SK-N-SH (cell line): ENCODE measurements around the gene CUBN. TPM values are rescaled to one million over a fixed set of nuclear protein-coding genes. Genes with fewer than 3 reads are reported as not detected.

Source experiments
- CTCF ChIA-PET: fragments of 300-600, 350-600 bp; formaldehyde crosslinking; extraction: SDS; loops from one replicate; lab custom pipeline; 2021; lab: Yijun Ruan, JAX
- POLR2A ChIA-PET: fragments of 350-600 bp; sonication (Branson Sonifier 250); formaldehyde crosslinking; extraction: SDS; loops from one replicate; lab custom pipeline; 2020; ENCODE audit warnings: antibody characterized with exemption, inconsistent platforms; lab: Yijun Ruan, JAX
- DNase-seq: peaks from one replicate; pipeline ENCODE4 v3.0.0; 2012
- H2AFZ ChIP-seq: fragments of 200-600 bp; sonication (generic); 2 replicates; pipeline ENCODE4 v1.8.1; 2016; ENCODE audit warnings: antibody characterized with exemption, mild to moderate bottlenecking, low read depth
- H3F3A ChIP-seq: fragments of 200-600 bp; sonication (generic); replicated peaks from 2 replicates; pipeline ENCODE3; 2016; ENCODE audit warnings: antibody characterized with exemption, mild to moderate bottlenecking; ENCODE audit not compliant: insufficient read depth
- H3K27ac ChIP-seq, 2 experiments: fragments of 200-500 bp in 1 of 2; fragments of 200-600 bp in 1 of 2; sonication (Bioruptor generic) in 1 of 2; sonication (generic), shearing (Covaris generic) in 1 of 2; 2 replicates each; pipeline versions ENCODE4 v1.5.1 to v1.6.1; 2014 to 2016; ENCODE audit warnings: low read depth in 2 of 2, inconsistent platforms in 1 of 2, low read length in 1 of 2, mild to moderate bottlenecking in 1 of 2, mixed read lengths in 1 of 2
- H3K27me3 ChIP-seq: fragments of 200-600 bp; sonication (generic), shearing (Covaris generic); 2 replicates; pipeline ENCODE4 v1.6.1; 2016; ENCODE audit warnings: mixed run types; ENCODE audit not compliant: insufficient read depth
- H3K36me3 ChIP-seq, 2 experiments: fragments of 200-500 bp in 1 of 2; fragments of 200-600 bp in 1 of 2; sonication (Bioruptor generic) in 1 of 2; sonication (generic) in 1 of 2; replicated peaks in 1 of 2; 2 replicates each; pipeline versions ENCODE3 to v1.5.1; 2014 to 2016; ENCODE audit warnings: low read length in 1 of 2, mild to moderate bottlenecking in 1 of 2; ENCODE audit not compliant: insufficient read depth in 2 of 2, control insufficient read depth in 1 of 2
- H3K4me1 ChIP-seq, 2 experiments: fragments of 200-500 bp in 1 of 2; fragments of 200-600 bp in 1 of 2; sonication (Bioruptor generic) in 1 of 2; sonication (generic), shearing (Covaris generic) in 1 of 2; 2 replicates each; pipeline versions ENCODE4 v1.5.1 to v1.6.1; 2014 to 2016; ENCODE audit warnings: low read depth in 1 of 2, low read length in 1 of 2, mixed run types in 1 of 2; ENCODE audit not compliant: insufficient read depth in 2 of 2, control insufficient read depth in 1 of 2
- H3K4me2 ChIP-seq: fragments of 200-600 bp; sonication (generic), shearing (Covaris generic); 2 replicates; pipeline ENCODE4 v1.6.1; 2017; ENCODE audit warnings: mixed run types
- H3K4me3 ChIP-seq, 2 experiments: fragments of 200-500 bp in 1 of 2; fragments of 200-600 bp in 1 of 2; sonication (Bioruptor generic) in 1 of 2; sonication (generic), shearing (Covaris generic) in 1 of 2; 2 replicates each; pipeline versions ENCODE4 v1.5.1 to v1.8.1; 2014 to 2016; ENCODE audit warnings: low read depth in 2 of 2, inconsistent platforms in 1 of 2, low read length in 1 of 2, mild to moderate bottlenecking in 1 of 2, mixed read lengths in 1 of 2, moderate library complexity in 1 of 2
- H3K79me2 ChIP-seq: fragments of 200-600 bp; sonication (generic); 2 replicates; pipeline ENCODE4 v1.8.1; 2017; ENCODE audit warnings: mild to moderate bottlenecking; ENCODE audit not compliant: insufficient read depth
- H3K9ac ChIP-seq: fragments of 200-600 bp; sonication (generic); 2 replicates; pipeline ENCODE4 v1.6.1; 2017; ENCODE audit warnings: mixed run types
- H3K9me2 ChIP-seq: fragments of 200-600 bp; sonication (generic); 2 replicates; pipeline ENCODE4 v1.6.1; 2017; ENCODE audit warnings: mixed run types
- H3K9me3 ChIP-seq: fragments of 200-600 bp; sonication (generic); 2 replicates; pipeline ENCODE4 v1.6.1; 2017; ENCODE audit warnings: mixed run types, mild to moderate bottlenecking, moderate library complexity
- H4K20me1 ChIP-seq: fragments of 200-600 bp; sonication (generic); 2 replicates; pipeline ENCODE4 v1.6.1; 2017; ENCODE audit warnings: mild to moderate bottlenecking, mixed run types; ENCODE audit not compliant: insufficient read depth
- EP300 ChIP-seq, 2 experiments: IDR thresholded peaks; 2 replicates each; pipeline versions ENCODE4 v1.4.0 to v1.6.1; 2012; ENCODE audit warnings: borderline replicate concordance in 1 of 2, low read depth in 1 of 2, low read length in 1 of 2
- FOSL2 ChIP-seq: IDR thresholded peaks from 2 replicates; pipeline ENCODE4 v1.4.0; 2012; ENCODE audit warnings: low read depth, mild to moderate bottlenecking, moderate library complexity, borderline replicate concordance
- IRF3 ChIP-seq: fragments of 150-350 bp; IDR thresholded peaks from 2 replicates; pipeline ENCODE4 v1.6.1; 2016; ENCODE audit warnings: mild to moderate bottlenecking, low read depth, low read length
- MEF2A ChIP-seq: IDR thresholded peaks from 2 replicates; pipeline ENCODE4 v1.4.0; 2012; ENCODE audit warnings: low read depth, borderline replicate concordance
- REST ChIP-seq: IDR thresholded peaks from 2 replicates; pipeline ENCODE4 v1.6.1; 2012; ENCODE audit warnings: mild to moderate bottlenecking, low read depth, low read length, moderate library complexity
- RFX5 ChIP-seq: IDR thresholded peaks from 2 replicates; pipeline ENCODE4 v1.6.1; 2012; ENCODE audit warnings: mild to moderate bottlenecking, improper control_type of control experiment, low read length
- RXRA ChIP-seq: IDR thresholded peaks from 2 replicates; pipeline ENCODE4 v1.4.0; 2012; ENCODE audit warnings: low read depth, mild to moderate bottlenecking, borderline replicate concordance
- ZBTB33 ChIP-seq: IDR thresholded peaks from 2 replicates; pipeline ENCODE4 v1.4.0; 2012; ENCODE audit warnings: low read depth, borderline replicate concordance
- WGBS: methylation state at CpG from one replicate; pipeline ENCODE4 v1.1.6; 2017; ENCODE audit warnings: low lambda C conversion rate; 5-methylcytosine and 5-hydroxymethylcytosine counted together
- polyA plus RNA-seq, 3 experiments: library from polyadenylated mRNA; depleted of rRNA; stranded (reverse); fragments of >200 nt; gene quantifications; 2 replicates each; pipeline ENCODE4 v1.2.3, GENCODE V29; 2012

Gene CUBN
- polyA plus RNA-seq, 1 of the 3 experiments (the other 2 are of a cell fraction) = 2.4 TPM

GRCh38 chr10:16780338-16780880 is 349.2 kb downstream of the CUBN start:
- H3K9me2 ChIP-seq = no peaks in the 10 kb centered on the region
- POLR2A ChIA-PET = no interaction called here
- H3K27ac ChIP-seq = no peak overlapping the region
- no peaks in the 10 kb centered on the region for H3K27me3 ChIP-seq
- H2AFZ ChIP-seq = no peak overlapping the region
- H3K4me3 ChIP-seq = no peak overlapping the region
- peaks cover 0 to 5% of the 10 kb centered on the region in 2 experiments for H3K36me3 ChIP-seq
- H3F3A ChIP-seq = no peaks in the 10 kb centered on the region
- TF ChIP-seq REST = no peak
- H3K4me1 ChIP-seq = peaks cover 0 to 4% of the 10 kb centered on the region in 2 experiments; a peak in 1 of 4 replicates
- CTCF ChIA-PET = no interaction called here
- no peak overlapping the region for H3K9ac ChIP-seq
- DNase-seq = no peak
- no peaks in the 10 kb centered on the region; the same call in 1 of the 2 replicates for H4K20me1 ChIP-seq
- WGBS = 84% methylated on average over 7 of the region's 7 CpGs
- H3K9me3 ChIP-seq = no peaks in the 10 kb centered on the region
- no peaks in the 10 kb centered on the region; the same call in none of the 2 replicates for H3K79me2 ChIP-seq
- no peak overlapping the region for H3K4me2 ChIP-seq

GRCh38 chr10:16779384-16779915 is 350.2 kb downstream of the CUBN start:
- peaks cover 0 to 5% of the 10 kb centered on the region in 2 experiments for H3K36me3 ChIP-seq
- H3K9me3 ChIP-seq = no peaks in the 10 kb centered on the region
- no peaks in the 10 kb centered on the region for H3F3A ChIP-seq
- ChIA-PET POLR2A (no interaction called here), CTCF (interaction anchor here (0.8 to 1.4 kb wide), 2 partner anchors 42 to 235 kb away, joined by 3 read pairs; no protein-coding TSS in a partner anchor)
- H3K27ac ChIP-seq = no peak overlapping the region
- no peaks in the 10 kb centered on the region for H3K9me2 ChIP-seq
- no peak overlapping the region for H2AFZ ChIP-seq
- WGBS = 86% methylated on average over 6 of the region's 6 CpGs
- H3K4me2 ChIP-seq = no peak overlapping the region
- H3K79me2 ChIP-seq = no peaks in the 10 kb centered on the region; the same call in none of the 2 replicates
- no peak overlapping the region for H3K4me3 ChIP-seq
- H3K9ac ChIP-seq = no peak overlapping the region
- TF ChIP-seq FOSL2 (no peak), IRF3 (no peak), RXRA (no peak), ZBTB33 (no peak), EP300 (IDR thresholded peaks at IDR 0.05; ENCODE audit: borderline replicate concordance in 1 of 2, low read depth in 1 of 2, low read length in 1 of 2) (no peak), MEF2A (no peak), RFX5 (no peak)
- TF ChIP-seq, all 33 proteins: peak for 0
- Histone ChIP-seq H4K20me1 (no peaks in the 10 kb centered on the region; the same call in 1 of the 2 replicates), H3K4me1 (peaks cover 0 to 4% of the 10 kb centered on the region in 2 experiments; a peak in 1 of 4 replicates), H3K27me3 (no peaks in the 10 kb centered on the region)
- no peak for DNase-seq
